PFSK-1 (cell line): Measurements from ENCODE around the gene RALGPS2.

ENCODE experiments used
- FOXP2 ChIP-seq: optimal IDR thresholded peaks from 2 replicates; pipeline ENCODE3; 2011; ENCODE audit warnings: borderline replicate concordance, control low read depth, inconsistent platforms; ENCODE audit not compliant: insufficient read depth; ENCODE audit errors: extremely low read length, extremely low read depth
- POLR2AphosphoS5 ChIP-seq: IDR thresholded peaks from 2 replicates; pipeline ENCODE4 v1.6.1; 2012; ENCODE audit warnings: low read depth, mild to moderate bottlenecking, control low read depth, low read length, moderate library complexity
- REST ChIP-seq, 2 experiments: IDR thresholded peaks; 2 replicates each; pipeline versions ENCODE4 v1.6.1 to v1.8.0; 2011 to 2012; ENCODE audit warnings: low read depth in 2 of 2, low read length in 2 of 2, control low read depth in 1 of 2, inconsistent platforms in 1 of 2, mild to moderate bottlenecking in 1 of 2, moderate library complexity in 1 of 2; ENCODE audit not compliant: insufficient read depth in 1 of 2
- SIN3A ChIP-seq: IDR thresholded peaks from 2 replicates; pipeline ENCODE4 v1.6.1; 2012; ENCODE audit warnings: mild to moderate bottlenecking, low read length, moderate library complexity, borderline replicate concordance; ENCODE audit not compliant: insufficient read depth
- TAF1 ChIP-seq: IDR thresholded peaks from 2 replicates; pipeline ENCODE4 v1.6.1; 2012; ENCODE audit warnings: low read length, control low read depth, borderline replicate concordance; ENCODE audit not compliant: insufficient read depth

RALGPS2 gene

GRCh38 chr1:178774263-178774662, 49.2 kb downstream of the RALGPS2 start:
- TF ChIP-seq TAF1 (no peak), FOXP2 (no peak), SIN3A (no peak), POLR2AphosphoS5 (no peak), REST (IDR thresholded peaks at IDR 0.05; ENCODE audit: insufficient read depth in 1 of 2, low read depth in 2 of 2, low read length in 2 of 2) (no peak)

DNA sequence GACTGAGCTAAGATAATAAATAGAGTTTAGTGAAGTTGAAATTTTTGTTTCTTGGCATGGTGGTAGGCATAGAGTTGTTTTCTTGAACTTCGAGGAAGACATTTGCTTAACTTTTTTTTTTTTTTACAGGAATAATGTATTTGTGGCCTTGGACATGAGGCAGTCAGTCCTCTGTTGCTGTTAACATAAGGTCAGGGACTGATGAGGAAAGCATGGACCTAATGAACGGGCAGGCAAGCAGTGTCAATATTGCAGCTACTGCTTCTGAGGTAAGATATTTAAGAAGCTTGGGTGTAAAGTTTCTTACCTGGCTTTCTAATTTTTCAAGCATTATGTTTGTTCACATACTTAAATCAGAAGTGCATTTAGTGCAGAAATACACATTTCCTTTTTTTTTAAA, 51.5 kb downstream of the RALGPS2 start:
- TF ChIP-seq REST (IDR thresholded peaks at IDR 0.05; ENCODE audit: insufficient read depth in 1 of 2, low read depth in 2 of 2, low read length in 2 of 2) (no peak), POLR2AphosphoS5 (no peak), SIN3A (no peak), TAF1 (no peak), FOXP2 (no peak)

GRCh38 chr1:178781533-178782330, 56.7 kb downstream of the RALGPS2 start:
- TF ChIP-seq POLR2AphosphoS5 = no peak
- no peak for TF ChIP-seq TAF1
- no peak for TF ChIP-seq SIN3A
- no peak for TF ChIP-seq REST (IDR thresholded peaks at IDR 0.05; ENCODE audit: insufficient read depth in 1 of 2, low read depth in 2 of 2, low read length in 2 of 2)
- no peak for TF ChIP-seq FOXP2

GRCh38 chr1:178784131-178784536, 59.1 kb downstream of the RALGPS2 start:
- no peak for TF ChIP-seq REST (IDR thresholded peaks at IDR 0.05; ENCODE audit: insufficient read depth in 1 of 2, low read depth in 2 of 2, low read length in 2 of 2)

- TF ChIP-seq POLR2AphosphoS5 = no peak
- TF ChIP-seq SIN3A = no peak
- TF ChIP-seq FOXP2 = no peak
- no peak for TF ChIP-seq REST (IDR thresholded peaks at IDR 0.05; ENCODE audit: insufficient read depth in 1 of 2, low read depth in 2 of 2, low read length in 2 of 2)
- TF ChIP-seq TAF1 = no peak
Observed at GRCh38 chr1:178792394-178792793, 67.3 kb downstream of the RALGPS2 start.
